ENCODE measurements around the gene RFTN1.
A peak's percentile ranks its signal among the peaks of the same experiment; 100 is the strongest.

RFTN1 gene

DNA sequence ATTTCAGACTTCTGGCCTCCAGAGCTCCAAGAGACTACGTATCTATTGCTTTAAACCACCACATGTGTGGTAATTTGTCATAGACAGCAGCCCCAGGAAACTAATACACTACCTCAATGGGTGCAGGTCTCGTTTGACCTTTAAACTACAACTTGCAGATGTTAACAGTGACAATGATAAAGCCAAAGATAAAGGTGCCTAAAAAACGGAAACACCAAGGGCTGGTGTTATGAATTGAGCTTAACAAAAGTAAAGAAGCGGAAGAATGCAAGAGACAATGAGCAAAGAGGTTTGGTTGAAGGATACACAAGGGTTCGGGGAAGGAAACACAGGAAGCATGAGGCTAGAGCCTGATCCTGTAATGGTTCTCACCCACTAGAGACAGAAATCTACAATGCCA is 50.8 kb downstream of the RFTN1 start:
- no peak for DNase-seq

DNA sequence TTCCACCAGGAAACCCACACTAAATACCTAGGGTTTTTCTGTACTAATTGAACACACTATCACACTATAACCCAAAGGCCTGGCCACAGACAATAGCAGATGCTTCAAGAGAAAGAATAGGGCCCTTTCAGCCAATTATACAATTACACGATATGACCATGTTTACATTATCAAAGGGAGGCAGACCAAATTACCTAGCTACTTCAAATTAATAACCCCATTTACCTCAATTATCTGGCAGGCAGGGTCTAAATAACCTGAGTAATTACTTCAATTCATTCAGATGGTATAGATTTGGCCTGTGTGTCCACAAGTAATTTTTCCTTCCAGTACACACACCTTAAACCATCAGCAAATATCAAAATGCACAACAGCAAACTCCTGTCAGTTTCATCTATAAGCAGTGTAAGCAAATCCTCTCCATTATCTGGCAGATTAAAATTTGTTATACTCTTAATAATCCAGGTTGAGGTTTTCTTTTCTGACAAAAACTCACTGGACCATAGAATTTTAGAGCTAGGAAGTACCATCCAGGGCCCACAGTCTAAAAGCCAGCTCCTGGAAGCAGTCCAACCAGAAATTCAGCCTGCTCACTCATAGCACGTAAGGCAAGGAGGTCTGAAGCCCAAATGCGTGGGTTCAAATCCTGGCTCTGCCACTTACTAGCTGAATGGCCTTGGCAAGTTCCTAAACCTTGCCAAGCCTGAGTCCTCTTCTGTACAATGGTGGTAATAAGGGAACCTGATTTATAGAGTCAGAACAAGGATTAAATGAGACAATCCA is 51.8 kb downstream of the RFTN1 start:
- DNase-seq: no peak

DNA sequence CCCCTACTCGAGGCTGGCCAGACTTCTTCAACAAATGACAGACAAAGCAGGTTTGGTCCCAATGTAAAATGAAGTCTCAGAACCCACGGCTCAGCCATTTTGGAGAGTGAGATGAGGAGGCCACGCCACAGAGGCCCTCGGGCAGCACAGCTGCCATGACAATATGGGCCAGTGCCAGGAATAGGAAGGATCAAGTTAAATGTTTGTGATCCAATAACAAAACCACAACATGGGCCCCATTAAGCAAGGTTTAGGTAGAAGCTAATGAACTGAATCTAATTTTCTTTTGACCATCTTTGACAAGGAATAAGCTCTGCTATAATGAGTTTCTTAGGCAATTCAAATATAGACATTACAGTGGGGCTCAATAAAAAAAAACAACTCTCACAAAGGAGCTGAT is 52.6 kb downstream of the RFTN1 start:
- DNase-seq: no peak

DNA sequence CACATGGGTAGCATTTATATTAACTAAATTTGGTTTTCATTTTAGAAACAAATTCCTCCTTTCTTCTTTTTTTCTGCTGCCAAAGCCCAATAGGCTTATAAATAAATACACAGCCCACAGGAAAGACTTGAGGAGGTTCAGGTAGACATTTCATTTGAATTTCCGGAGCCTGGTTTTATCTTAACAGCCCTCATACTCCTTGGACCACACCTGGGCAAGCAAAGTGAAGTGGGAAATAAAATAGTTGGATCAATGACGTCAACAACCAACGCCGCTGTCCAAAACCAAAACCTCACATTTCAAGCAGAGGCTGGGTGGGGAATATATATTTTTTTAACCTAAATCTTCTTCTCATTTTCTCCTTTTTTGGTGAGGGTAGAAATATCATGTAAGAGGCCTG is 53.2 kb downstream of the RFTN1 start:
- DNase-seq: no peak

DNA sequence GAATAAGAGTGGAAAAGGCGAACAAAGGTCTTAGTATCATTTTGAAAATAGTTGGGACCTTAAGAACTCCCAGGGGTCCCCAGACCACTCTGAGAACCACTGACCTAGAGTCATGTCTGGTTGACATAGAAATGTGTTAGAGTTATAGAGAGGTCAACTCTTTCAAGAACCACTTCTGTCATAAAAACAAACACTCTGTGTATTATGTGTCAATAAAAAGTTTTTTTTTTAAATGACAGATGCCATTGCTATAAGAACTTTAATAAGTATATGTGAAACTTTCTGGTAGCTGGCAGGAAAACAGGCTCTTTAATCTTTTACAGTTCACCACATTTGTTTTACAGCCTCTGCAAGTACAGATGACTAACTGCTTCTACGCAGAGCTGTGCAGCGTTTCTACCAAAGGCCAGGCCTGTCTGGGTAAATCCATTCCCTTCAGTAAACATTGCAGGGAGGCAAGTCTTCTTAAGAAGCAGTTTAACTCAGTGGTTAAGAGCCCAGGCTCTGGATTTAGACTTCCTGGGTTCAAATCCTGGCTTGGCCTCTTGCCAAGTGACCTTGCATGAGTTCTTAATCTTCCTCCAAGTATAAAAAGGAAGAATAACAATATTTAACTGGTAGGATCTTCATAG is 56.6 kb downstream of the RFTN1 start:
- DNase-seq: no peak

DNA sequence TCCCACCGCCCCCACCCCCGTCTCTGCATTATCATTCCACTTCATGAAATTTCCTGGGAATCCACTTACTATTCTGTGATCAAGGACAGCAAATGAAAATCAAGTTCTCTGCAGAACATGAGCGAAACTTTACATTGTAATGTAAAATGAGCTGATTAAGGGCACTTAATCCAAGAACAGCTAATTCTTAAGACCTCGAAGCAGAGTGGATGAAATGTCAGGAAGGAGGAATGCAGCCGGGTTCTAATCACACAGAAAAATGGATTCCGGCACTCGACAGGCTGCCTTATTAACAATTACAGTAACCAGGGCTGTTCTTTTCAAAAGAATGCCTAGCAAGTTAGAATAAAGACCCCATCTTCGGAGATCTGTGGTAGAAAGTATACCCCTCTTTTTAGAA is 57.5 kb downstream of the RFTN1 start:
- DNase-seq: no peak

DNA sequence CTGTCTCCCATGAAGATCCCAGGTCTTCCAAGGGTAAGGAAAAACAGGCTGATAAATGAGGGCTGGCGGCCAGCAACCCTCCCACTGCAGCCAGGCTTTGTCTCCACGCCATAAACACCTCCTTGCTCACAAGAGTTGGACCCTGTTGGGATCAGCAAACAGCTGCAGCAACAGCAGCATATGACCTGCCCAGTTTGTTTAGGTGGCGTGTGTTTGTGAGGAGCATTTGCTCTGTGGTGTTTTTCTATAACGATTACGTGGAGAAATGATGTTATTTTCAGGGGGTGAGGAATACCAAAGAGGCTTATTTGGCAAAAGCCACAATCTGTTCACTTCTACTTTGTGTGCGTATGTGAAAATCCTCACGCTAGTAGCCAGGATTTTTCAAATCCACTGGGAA is 58.5 kb downstream of the RFTN1 start:
- no peak for DNase-seq

DNA sequence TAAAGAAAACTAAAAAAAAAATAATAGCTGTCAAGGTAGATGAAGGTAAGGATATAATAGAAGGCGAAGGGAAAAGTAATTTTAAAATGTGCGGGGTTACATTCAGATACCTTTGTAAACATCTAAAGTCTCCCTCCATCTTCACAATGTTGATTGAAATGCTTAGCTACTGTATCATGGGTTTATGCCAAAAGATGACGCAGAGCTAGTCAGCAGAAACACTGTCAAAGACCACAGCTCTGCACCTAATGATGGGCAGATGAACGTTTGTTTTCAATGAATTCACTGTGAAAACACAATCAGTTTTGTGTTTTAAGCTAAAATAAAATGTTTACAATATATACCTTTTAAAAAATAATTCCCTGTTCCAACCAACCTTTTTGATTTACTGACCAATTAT is 61.2 kb downstream of the RFTN1 start:
- no peak for DNase-seq

DNA sequence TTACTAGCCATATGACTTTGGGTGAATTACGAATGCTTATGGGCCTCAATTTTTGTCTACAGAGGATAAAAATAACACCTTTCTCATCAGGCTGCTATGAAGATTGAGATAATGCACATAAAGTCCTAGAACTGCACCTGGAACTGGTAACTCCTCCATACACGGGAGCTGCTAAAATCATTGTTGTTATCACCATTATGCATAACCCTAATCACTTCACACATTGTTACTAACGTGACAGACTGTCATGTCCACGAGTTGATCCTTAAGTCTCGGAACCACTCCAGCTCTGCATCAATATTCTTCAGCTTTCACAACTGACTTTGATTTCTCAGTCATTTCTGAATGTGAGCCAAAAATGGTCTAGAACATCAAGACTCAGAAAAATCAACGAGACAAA is 64.1 kb downstream of the RFTN1 start:
- no peak for DNase-seq

DNA sequence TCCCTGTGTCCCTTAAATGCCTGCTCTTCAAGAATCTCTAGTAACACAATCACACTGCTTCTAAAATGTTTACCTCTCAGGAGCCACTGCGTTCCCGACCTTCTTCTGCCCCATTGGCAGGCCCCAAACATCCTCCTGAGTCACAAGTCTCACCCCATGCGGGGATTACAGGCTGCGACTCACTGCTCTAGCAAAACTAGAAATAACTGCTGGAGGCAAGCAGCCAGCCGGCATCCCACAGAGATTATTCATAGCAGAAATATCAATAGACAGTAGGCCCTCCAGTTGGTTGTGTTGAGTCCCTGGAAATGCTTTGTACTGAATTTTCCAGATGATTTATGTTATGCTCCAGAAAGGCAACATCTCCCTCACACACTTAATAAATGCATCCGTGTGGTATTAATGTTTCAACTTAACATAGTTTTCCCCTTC is 64.8 kb downstream of the RFTN1 start:
- peak; percentile 60 for DNase-seq

DNA sequence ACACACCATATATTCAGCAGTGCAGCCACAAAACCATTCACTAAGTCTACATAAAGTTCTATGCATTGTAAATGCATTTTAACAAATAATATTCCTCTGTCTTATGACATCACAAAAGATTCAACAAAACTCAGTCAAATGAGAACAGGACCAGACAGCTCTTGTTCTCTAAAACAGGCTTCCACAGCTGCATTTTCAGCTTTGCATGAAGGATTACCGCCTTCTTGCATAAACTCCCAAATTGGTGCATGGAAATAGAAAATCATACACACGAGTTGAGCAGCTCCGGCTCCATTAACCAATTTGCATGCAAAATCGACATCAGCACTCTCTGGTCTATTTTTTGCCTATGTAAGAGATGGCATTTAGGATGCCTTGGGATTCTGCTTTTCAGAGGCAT is 66.4 kb downstream of the RFTN1 start:
- no peak for DNase-seq

DNA sequence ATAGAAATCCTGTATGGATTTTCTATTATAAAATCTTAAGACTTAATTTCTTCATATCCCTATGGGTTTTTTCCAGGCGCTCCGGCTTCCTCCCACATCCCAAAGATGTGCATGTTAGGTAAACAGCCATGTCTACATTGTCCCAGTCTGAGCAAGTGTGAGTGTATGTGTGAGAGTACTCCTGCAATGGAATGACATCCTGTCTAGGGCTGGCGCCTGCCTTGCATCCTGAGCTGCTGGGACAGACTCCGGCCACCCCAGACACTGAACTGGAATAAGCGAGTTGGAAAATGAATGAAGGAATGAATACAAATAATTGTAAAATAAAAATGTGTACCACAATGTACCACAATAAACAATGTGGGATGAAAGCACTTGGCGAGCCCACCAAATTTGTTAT is 69.2 kb downstream of the RFTN1 start:
- DNase-seq: no peak

DNA sequence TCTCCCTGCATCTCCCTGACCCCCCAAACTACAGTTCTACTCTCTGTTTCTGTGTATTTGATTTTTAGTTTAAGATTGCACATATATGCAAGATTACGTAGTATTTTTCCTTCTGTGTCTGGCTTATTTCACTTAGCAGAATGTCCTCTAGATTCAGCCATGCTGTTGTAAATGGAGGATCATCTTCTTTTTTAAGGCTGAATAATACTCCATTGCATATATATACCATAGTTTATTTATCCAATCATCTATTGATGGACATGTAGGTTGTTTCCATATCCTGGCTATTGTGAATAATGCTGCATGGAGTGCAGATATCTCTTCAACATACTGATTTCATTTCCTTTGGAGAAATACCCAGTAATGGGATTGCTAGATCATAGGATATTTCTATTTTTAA is 70.8 kb downstream of the RFTN1 start:
- DNase-seq: no peak

DNA sequence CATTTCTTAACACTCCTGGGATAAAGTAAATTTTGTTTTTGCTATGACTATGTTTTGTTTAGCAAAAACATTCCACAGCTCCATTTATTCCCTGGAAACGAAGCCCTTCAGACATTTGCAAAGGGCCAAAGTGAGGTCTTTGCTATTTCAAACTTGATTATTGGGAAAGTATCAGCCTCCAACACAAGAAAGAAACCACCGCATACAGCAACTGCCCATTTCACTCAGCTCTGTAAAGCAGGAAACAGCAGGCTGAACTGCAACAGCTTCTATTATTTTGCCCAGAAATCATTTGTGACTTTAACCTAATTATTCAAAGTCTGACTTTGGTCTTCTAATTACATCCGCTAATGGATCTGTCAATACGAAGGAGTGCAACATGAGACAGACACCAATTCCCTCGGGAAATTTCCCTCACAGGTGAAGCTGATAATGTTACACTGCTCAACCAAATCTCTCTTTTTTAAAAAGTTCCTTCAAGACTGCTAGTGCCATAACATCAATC is 72.1 kb downstream of the RFTN1 start:
- DNase-seq: no peak

DNA sequence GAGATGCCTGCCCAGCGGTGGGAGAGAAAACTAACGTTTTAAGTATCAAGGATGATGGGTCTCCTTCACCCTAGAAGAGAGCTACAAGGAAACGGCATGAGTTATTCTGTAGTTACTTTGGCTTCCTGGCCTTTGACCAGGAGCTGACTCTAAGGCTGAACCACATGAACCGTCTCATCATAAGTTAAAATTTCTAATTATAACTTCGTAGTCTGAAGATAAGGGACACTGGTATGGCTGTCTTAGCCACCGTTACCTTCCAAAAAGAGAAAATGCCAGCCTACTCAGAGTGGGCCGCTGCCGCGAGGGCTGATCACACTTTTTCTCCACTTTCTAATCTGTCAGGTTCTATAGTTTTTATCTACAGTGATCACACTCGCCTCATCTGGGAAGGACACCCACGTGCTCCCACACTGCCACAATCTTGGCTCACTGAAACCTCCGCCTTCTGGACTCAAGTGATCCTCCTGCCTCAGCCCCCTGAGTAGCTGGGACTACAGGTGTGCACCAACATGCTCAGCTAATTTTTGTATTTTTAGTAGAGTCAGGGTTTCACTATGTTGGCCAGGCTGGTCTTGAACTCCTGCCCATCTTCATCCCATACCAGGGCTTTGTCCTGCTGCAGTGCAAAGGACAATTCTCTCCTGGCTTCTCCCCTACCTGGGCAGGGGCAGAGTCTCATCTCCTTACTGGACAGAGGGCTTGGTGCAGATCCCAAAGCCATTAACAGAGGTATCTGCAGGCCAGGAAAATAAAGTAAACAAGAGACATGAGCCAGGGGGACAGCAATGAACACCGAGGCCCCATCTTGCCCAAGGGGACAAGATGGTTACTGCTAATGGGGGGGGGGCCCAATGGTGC is 73.4 kb downstream of the RFTN1 start:
- no peak for DNase-seq

DNA sequence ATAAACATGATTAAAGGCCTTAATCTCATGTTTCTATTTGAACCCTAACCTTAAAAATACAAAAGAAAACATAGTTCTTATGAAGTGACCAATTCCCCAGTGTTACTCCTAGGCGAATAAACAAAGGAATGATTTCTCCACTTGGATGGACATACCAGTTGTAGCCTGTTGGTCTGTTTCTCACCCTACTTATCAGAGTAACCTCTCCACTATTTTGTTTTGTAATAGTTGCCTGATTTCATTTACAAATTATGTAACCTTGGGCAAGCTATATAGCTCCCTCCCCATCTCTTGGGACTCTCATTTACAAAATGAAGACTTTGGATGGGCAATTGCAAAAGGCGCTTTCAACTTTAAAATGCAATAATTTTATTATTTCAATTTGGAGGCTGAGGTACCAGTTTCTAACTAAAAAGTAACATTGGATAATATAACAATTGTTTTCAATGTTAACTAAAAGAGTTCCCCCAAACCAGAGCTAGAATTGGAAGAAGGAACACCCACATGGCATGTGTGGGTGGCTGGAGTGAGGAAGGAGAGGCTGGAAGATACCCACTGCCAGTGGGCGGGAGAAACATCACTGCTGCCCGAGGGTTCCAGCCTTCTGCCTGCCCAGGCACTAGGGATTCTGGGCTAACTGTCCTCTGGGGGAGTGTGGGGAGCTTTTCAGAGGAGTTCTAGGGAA is 74.2 kb downstream of the RFTN1 start:
- DNase-seq: peak; percentile 19

DNA sequence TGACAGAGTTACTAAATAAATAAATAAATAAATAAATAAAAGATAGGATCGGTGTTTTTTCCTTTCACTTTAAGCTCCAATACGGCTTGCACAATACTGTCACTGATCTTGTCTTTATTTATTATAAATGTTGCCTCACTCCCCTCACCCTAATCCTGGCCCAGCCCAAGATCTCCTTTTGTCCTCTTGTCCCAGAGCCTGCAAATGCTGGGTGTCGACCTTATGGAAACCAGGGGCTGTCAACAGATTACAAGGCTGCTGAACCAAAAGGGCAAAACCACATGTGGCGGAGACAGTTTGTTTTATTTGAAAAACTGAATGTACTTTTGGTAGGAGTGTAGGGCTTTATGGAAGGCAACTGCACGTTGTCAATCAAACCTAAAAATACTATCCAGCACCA is 75.9 kb downstream of the RFTN1 start:
- no peak for DNase-seq

DNA sequence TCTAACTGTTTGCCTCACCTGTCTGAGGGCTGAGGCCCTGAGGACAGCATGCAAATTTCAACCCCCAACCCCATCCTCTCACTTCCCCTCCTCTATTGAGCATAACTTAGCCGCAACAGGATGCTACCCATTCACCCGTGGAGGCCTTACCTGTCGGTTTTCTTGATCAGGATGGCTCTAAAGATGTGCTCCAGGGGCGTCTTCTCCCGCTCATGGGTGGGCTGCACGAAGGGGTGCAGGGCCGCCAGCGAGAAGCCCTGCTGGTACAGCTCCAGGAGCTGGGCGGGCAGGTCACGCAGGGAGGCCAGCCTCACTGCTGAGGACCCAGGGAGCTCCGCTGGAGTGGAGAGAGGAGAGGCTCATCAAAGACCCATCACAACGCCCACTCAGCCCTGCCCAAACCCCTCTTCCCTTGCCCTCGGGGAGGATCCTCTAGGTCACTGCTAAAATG is 79.8 kb downstream of the RFTN1 start:
- no peak for DNase-seq

DNA sequence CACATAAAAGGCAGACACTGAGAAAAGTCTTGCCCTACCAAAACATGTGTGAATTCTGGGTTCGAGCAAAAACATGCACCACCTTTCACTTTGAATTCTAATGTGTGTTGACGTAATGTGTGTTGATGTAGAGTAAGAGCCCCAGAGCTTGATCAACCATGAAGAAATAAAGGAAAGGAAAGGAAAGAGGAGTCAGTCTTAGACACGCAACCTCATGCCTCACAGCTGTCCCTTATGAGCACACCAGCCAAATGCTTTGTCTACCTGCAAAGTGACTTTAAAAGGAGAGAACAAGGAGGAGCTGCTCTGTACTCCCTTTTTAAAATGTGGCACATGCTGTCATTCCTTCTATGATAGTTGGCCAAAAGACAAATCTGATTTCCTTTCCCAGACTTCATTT is 80.8 kb downstream of the RFTN1 start:
- DNase-seq: no peak

DNA sequence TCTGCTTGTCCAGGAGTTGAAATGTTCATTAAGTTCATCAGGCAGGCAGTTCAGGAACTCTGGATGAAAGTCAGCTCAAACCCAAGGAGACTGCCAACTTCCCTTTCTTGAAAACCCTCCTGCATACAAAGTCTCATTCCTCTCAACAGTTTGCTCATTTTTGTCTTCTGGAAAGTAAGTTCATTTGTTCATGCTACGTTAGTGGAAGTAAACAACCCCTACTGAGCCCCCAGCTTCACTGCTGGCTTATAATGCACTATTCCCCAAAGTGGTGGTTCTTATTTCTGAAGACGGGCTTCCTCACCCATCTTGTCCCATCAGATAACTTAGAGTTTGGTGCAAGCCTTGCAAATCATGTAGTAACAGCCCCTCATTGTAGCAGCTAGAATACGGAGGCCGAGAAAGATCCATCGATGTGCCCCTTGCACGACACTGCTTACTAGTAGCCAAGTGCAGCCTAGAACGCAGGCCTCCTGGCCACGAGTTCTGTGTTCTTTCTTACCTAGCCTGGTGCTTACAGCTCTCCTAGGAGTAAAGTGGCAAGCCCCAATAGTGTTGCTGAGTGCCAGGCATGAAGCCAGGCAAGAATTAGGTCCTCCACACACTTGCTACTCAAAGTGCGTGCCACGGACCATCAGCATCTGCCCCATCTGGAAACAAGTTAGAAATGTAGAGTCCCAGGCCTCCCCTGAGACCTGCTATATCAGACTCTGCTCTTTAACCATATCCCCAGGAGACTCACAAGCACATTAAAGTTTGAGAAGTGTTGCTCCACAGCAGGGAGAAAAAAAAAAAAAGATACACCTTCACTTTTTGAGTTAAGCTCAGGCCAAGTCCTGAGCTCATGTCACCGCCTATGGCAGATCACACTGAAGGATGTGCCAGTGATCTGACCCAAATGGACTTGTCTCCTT is 82.5 kb downstream of the RFTN1 start:
- no peak for DNase-seq

DNA sequence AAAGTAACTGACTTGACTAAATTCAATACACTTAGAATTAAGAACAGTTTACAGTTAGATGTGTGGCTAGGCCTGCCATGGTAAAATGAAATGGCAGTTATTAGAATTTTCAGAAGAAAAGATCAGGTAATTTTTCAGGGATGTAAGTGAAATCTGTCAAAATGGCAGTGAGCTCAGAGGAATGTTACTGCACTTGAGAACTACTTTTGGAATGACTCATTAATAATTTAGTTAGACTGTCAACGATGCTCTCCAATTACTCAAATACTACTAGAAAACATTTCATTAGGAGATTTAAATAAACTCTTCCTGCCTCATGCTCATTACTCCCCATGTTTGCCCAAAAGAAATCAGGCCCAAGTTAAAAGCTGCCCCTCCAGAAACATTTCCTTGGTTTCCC is 84.4 kb downstream of the RFTN1 start:
- DNase-seq: no peak

DNA sequence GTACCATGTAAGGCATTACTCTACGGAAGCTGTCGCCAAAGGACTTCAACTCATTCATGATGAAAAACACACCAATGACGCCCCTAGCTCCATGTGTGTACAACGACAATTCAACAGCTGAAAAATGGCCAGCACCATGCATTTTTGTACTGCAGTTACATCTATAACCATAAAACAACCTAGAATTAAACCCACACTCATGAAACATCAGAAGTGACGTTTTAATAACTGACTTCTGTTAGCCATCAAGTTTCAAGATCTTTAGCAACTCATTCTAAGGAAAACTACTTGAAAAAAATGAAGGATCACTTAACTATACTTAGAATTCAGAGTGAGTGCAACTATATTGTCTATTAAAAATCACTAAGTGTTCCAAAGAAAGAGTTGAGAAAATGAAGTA is 84.9 kb downstream of the RFTN1 start:
- no peak for DNase-seq
